Astrocyte (in vitro differentiated cells and primary cell): ENCODE measurements around the gene DLD.

Experiments used
- CTCF ChIP-seq: IDR thresholded peaks from 2 replicates; pipeline ENCODE4 v1.5.1; 2011; ENCODE audit warnings: low read depth, mild to moderate bottlenecking, inconsistent platforms, low read length, moderate library complexity; ENCODE audit not compliant: insufficient read depth
- EZH2 ChIP-seq: IDR thresholded peaks from 2 replicates; pipeline ENCODE4 v1.6.1; 2012; ENCODE audit warnings: mild to moderate bottlenecking, low read length, inconsistent platforms; ENCODE audit not compliant: insufficient read depth

- TF ChIP-seq CTCF = no peak
- no peak for TF ChIP-seq EZH2
These were observed 35.5 kb downstream of the DLD start for GRCh38 chr7:107926481-107926880.
